22Rv1 (cell line): ENCODE results near the gene TMEM176B.

Source experiments
- CTCF ChIP-seq: fragments of 450-650 bp; IDR thresholded peaks from 2 replicates; pipeline ENCODE4 v1.5.1; 2017; ENCODE audit warnings: mild to moderate bottlenecking
- ZFX ChIP-seq: fragments of 450-650 bp; IDR thresholded peaks from 2 replicates; pipeline ENCODE4 v1.6.1; 2017; ENCODE audit warnings: antibody characterized with exemption, borderline replicate concordance

- TF ChIP-seq CTCF: no peak
- TF ChIP-seq ZFX: no peak
Measured at GRCh38 chr7:150742286-150742968, 57.7 kb downstream of the TMEM176B start.
